ENCODE data around the gene RASGRP1. TPM values are rescaled to one million over a fixed set of nuclear protein-coding genes. Genes with fewer than 3 reads are reported as not detected.

RASGRP1 gene
- total RNA-seq, 1 experiment from 2014 or later = 15.1 TPM

DNA sequence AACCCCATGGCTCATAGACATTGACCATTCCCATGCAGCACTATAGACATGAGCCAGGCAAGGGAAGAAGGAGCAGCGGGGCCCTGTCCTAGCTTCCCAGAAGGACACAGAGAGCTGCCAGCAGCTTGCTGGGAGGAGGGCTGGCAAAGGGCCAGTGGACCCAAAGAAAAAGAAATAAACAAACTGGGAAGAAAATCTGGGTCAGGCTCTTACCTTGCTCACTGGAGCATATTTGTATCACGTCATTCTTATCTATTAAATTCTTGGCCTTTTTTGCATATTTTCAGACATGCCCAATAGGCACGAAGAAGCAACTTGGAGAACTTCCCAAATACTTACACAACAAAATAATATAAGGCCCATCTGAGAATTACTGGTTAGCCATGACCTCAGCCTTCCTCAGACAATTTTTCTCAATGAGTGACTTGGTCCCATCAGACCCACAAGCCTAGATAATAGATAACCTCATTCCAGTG, 28.4 kb downstream of the RASGRP1 start:
- no peaks in the 10 kb centered on the region for H3K36me3 Mint-ChIP-seq (ENCODE audit: insufficient read depth, unreplicated experiment)
- CTCF ChIA-PET = no interaction called here
- no peak for DNase-seq
- peaks cover 8% of the 10 kb centered on the region for H3K4me1 Mint-ChIP-seq (ENCODE audit: low read depth, unreplicated experiment)
- intact Hi-C loops (cut with micrococcal nuclease; ENCODE audit: unreplicated experiment) = no loop called here
- H3K27me3 Mint-ChIP-seq (ENCODE audit: unreplicated experiment) = no peaks in the 10 kb centered on the region
- BruUV-seq (replicated peaks) = no TSS peak
- no peak overlapping the region for H3K4me3 Mint-ChIP-seq (ENCODE audit: low read depth, unreplicated experiment)
- H3K27ac Mint-ChIP-seq (ENCODE audit: unreplicated experiment) = no peak overlapping the region
- TF ChIP-seq, protein P1, sequence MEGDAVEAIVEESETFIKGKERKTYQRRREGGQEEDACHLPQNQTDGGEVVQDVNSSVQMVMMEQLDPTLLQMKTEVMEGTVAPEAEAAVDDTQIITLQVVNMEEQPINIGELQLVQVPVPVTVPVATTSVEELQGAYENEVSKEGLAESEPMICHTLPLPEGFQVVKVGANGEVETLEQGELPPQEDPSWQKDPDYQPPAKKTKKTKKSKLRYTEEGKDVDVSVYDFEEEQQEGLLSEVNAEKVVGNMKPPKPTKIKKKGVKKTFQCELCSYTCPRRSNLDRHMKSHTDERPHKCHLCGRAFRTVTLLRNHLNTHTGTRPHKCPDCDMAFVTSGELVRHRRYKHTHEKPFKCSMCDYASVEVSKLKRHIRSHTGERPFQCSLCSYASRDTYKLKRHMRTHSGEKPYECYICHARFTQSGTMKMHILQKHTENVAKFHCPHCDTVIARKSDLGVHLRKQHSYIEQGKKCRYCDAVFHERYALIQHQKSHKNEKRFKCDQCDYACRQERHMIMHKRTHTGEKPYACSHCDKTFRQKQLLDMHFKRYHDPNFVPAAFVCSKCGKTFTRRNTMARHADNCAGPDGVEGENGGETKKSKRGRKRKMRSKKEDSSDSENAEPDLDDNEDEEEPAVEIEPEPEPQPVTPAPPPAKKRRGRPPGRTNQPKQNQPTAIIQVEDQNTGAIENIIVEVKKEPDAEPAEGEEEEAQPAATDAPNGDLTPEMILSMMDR (IDR thresholded peaks at IDR 0.05; ENCODE audit: unreplicated experiment) = no peak
- H3K9me3 Mint-ChIP-seq (ENCODE audit: low read depth, unreplicated experiment) = no peaks in the 10 kb centered on the region

DNA sequence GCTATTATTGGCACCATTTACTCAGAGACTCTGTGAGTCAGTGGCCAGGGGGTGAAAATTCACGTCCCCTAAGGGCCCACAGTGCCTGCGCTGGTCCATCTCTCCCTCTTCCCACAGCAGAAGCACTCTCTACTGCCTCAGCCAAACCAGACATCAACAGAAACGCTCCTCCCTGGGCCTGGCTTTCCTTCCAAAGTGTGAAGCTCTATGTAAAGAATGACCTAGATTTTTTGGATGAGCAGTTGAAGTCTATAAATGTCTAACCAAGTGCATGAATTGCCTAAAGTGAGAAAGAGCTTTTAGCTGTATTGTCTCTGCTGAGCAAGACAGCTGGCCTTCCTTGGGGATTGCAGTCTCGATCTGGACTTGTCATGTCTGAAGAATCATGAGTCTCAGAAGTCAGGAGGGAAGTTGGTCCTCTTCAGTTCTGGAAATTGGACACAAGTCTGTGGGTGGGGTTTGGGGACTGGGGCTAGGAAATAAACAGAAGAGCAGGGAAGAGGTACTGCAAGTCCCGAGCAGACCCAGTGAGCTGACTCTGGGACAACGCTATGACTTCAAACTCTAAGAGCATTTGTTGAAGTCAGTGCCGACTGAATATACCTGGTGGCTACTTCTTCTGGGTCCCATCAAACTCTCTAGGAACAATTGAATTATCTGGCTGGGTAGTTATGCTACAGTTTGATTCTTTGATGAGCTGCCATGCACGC, 29.0 kb downstream of the RASGRP1 start:
- Mint-ChIP-seq H3K27ac (ENCODE audit: unreplicated experiment) (no peak overlapping the region), H3K4me1 (ENCODE audit: low read depth, unreplicated experiment) (peaks cover 13% of the 10 kb centered on the region)

DNA sequence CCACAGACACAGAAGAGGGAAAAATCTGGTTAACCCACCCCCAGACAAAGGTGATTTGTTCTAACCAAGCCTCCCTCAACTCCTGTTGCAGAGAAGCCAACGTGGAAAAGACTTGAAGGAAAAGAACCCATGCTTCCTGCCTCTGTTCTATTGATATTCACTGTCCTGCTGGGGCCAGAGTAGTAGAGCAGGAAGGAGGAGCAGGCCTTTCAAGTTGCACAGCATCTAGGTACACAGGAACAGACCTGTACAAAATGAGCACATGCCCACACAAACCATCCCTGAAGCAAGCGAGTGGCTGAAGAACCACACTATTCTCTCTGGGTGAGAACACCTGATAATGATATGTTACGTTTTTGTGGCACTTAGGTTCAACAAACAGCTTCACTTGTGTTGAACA, 29.9 kb downstream of the RASGRP1 start:
- intact Hi-C loops (cut with micrococcal nuclease; ENCODE audit: unreplicated experiment) = no loop called here

More for the DNA sequence above, 29.0 kb downstream of the RASGRP1 start:
- Mint-ChIP-seq H3K4me3 (ENCODE audit: low read depth, unreplicated experiment) (no peak overlapping the region), H3K9me3 (ENCODE audit: low read depth, unreplicated experiment) (no peaks in the 10 kb centered on the region), H3K27me3 (ENCODE audit: unreplicated experiment) (no peaks in the 10 kb centered on the region), H3K36me3 (ENCODE audit: insufficient read depth, unreplicated experiment) (no peaks in the 10 kb centered on the region)
- intact Hi-C loops (cut with micrococcal nuclease; ENCODE audit: unreplicated experiment) = no loop called here
- no peak for DNase-seq
- BruUV-seq (replicated peaks) = no TSS peak
- TF ChIP-seq, protein P1 (IDR thresholded peaks at IDR 0.05; ENCODE audit: unreplicated experiment) = no peak
- CTCF ChIA-PET = no interaction called here

DNA sequence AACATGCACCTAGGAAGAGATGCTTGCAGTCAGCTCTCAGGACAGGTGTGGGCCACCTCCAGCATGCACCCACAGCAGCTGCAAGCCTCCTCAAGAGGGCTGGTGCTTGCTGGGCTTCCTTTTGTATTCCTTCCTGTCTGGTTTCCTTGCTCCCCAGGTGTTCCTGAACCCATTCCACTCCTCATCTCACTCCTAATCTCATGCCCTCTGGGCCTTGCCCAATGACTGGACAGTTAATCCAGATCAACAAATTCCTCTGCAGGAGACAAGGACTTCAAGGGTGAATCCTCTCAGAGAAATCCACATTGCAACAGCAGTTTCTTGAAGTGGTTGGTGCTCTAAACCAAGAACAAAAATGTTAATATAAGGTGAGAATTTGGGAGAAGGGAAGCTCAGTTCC, 30.7 kb downstream of the RASGRP1 start:
- H3K4me3 Mint-ChIP-seq (ENCODE audit: low read depth, unreplicated experiment) = no peak overlapping the region
- no peak for DNase-seq
- H3K27ac Mint-ChIP-seq (ENCODE audit: unreplicated experiment) = no peak overlapping the region
- intact Hi-C loops (cut with micrococcal nuclease; ENCODE audit: unreplicated experiment) = no loop called here
- no peaks in the 10 kb centered on the region for H3K36me3 Mint-ChIP-seq (ENCODE audit: insufficient read depth, unreplicated experiment)
- CTCF ChIA-PET = no interaction called here
- no TSS peak for BruUV-seq (replicated peaks)
- no peaks in the 10 kb centered on the region for H3K9me3 Mint-ChIP-seq (ENCODE audit: low read depth, unreplicated experiment)
- H3K4me1 Mint-ChIP-seq (ENCODE audit: low read depth, unreplicated experiment) = peaks cover 16% of the 10 kb centered on the region
- TF ChIP-seq, protein P1 (IDR thresholded peaks at IDR 0.05; ENCODE audit: unreplicated experiment) = no peak
- H3K27me3 Mint-ChIP-seq (ENCODE audit: unreplicated experiment) = no peaks in the 10 kb centered on the region

More for the DNA sequence above, 29.9 kb downstream of the RASGRP1 start:
- no peaks in the 10 kb centered on the region for H3K27me3 Mint-ChIP-seq (ENCODE audit: unreplicated experiment)
- H3K4me3 Mint-ChIP-seq (ENCODE audit: low read depth, unreplicated experiment) = no peak overlapping the region
- DNase-seq = no peak
- no TSS peak for BruUV-seq (replicated peaks)
- peaks cover 16% of the 10 kb centered on the region for H3K4me1 Mint-ChIP-seq (ENCODE audit: low read depth, unreplicated experiment)
- TF ChIP-seq, protein P1 (IDR thresholded peaks at IDR 0.05; ENCODE audit: unreplicated experiment) = no peak
- CTCF ChIA-PET = interaction anchor here (0.6 kb wide), 1 partner anchor 84 kb away, joined by 7 read pairs; no protein-coding TSS in a partner anchor
- H3K36me3 Mint-ChIP-seq (ENCODE audit: insufficient read depth, unreplicated experiment) = no peaks in the 10 kb centered on the region
- no peaks in the 10 kb centered on the region for H3K9me3 Mint-ChIP-seq (ENCODE audit: low read depth, unreplicated experiment)
- H3K27ac Mint-ChIP-seq (ENCODE audit: unreplicated experiment) = no peak overlapping the region

Data from Calu3 (cell line).